ENCODE measurements around the gene ATG14.
A peak's percentile ranks its signal among the peaks of the same experiment; 100 is the strongest.

Gene ATG14

GRCh38 chr14:55354500-55354899 lies 57.1 kb downstream of the ATG14 start:
- TF ChIP-seq CTCF (IDR thresholded peaks at IDR 0.05; ENCODE audit: insufficient read depth, low read length) (peak; percentile 51), REST (IDR thresholded peaks at IDR 0.05; ENCODE audit: insufficient replicate concordance, low read depth) (no peak)
- H3K27me3 ChIP-seq (ENCODE audit: insufficient read depth, poor library complexity, severe bottlenecking) = no peaks in the 10 kb centered on the region
- H3K27ac ChIP-seq (replicated peaks) = no peak overlapping the region
- no peak overlapping the region for H3K4me3 ChIP-seq (replicated peaks; ENCODE audit: insufficient read depth, low read length)
- peak in 1 of 2 experiments; percentile 58 for DNase-seq (ENCODE audit: low read depth in 1 of 2, low spot score in 1 of 2)

GRCh38 chr14:55353686-55354467 lies 57.8 kb downstream of the ATG14 start:
- no peak overlapping the region for H3K4me3 ChIP-seq (replicated peaks; ENCODE audit: insufficient read depth, low read length)
- H3K27ac ChIP-seq (replicated peaks) = no peak overlapping the region
- no peaks in the 10 kb centered on the region for H3K27me3 ChIP-seq (ENCODE audit: insufficient read depth, poor library complexity, severe bottlenecking)
- no peak for TF ChIP-seq SPI1 (IDR thresholded peaks at IDR 0.05; ENCODE audit: borderline replicate concordance, low read depth)
- no peak for TF ChIP-seq REST (IDR thresholded peaks at IDR 0.05; ENCODE audit: insufficient replicate concordance, low read depth)
- TF ChIP-seq POLR2AphosphoS5 (IDR thresholded peaks at IDR 0.05; ENCODE audit: low read depth) = no peak
- no peak for TF ChIP-seq GABPA (IDR thresholded peaks at IDR 0.05; ENCODE audit: low read depth)
- no peak for TF ChIP-seq CTCF (IDR thresholded peaks at IDR 0.05; ENCODE audit: insufficient read depth, low read length)
- no peak for DNase-seq (ENCODE audit: low read depth in 1 of 2, low spot score in 1 of 2)

- Histone ChIP-seq H3K27me3 (ENCODE audit: insufficient read depth, poor library complexity, severe bottlenecking) (no peaks in the 10 kb centered on the region), H3K4me3 (replicated peaks; ENCODE audit: insufficient read depth, low read length) (no peak overlapping the region), H3K27ac (replicated peaks) (no peak overlapping the region)
- no peak for DNase-seq (ENCODE audit: low read depth in 1 of 2, low spot score in 1 of 2)
- no peak for TF ChIP-seq CTCF (IDR thresholded peaks at IDR 0.05; ENCODE audit: insufficient read depth, low read length)
- no peak for TF ChIP-seq GABPA (IDR thresholded peaks at IDR 0.05; ENCODE audit: low read depth)
- no peak for TF ChIP-seq POLR2AphosphoS5 (IDR thresholded peaks at IDR 0.05; ENCODE audit: low read depth)
- no peak for TF ChIP-seq REST (IDR thresholded peaks at IDR 0.05; ENCODE audit: insufficient replicate concordance, low read depth)
- TF ChIP-seq SPI1 (IDR thresholded peaks at IDR 0.05; ENCODE audit: borderline replicate concordance, low read depth) = no peak
Observed at GRCh38 chr14:55352201-55352600, 59.4 kb downstream of the ATG14 start.

Measured in HL-60 (cell line).